PC-3 (cell line): Measurements from ENCODE around the gene DPEP2NB. TPM values are rescaled to one million over a fixed set of nuclear protein-coding genes. Genes with fewer than 3 reads are reported as not detected.

Experiments
- ATAC-seq: fragments of 200-7000 bp; cut with Tn5 transposase; 2 replicates; pipeline ENCODE4 v1.9.1; 2020; ENCODE audit warnings: mild to moderate bottlenecking, moderate library complexity
- BruUV-seq: library from RNA; stranded (reverse); fragments of 400-500 nt; replicated peaks from 2 replicates; lab custom pipeline; 2021; lab: Mats Ljungman, UMichigan
- CTCF ChIA-PET: fragments of 300-600 bp; sonication (Branson Sonifier 250); formaldehyde crosslinking; loops from one replicate; lab custom pipeline; 2022; ENCODE audit warnings: antibody characterized with exemption; lab: Charles Lee
- POLR2A ChIA-PET: fragments of 300-600 bp; sonication (Branson Sonifier 250); formaldehyde crosslinking; loops from one replicate; lab custom pipeline; 2022; ENCODE audit warnings: antibody characterized with exemption; ENCODE audit not compliant: unreplicated experiment; lab: Charles Lee
- DNase-seq: peaks from one replicate; pipeline ENCODE4 v3.0.0-alpha.2; 2015
- H2AFZ ChIP-seq: fragments of 300-600 bp; sonication (generic); 2 replicates; pipeline ENCODE4 v1.6.0; 2016; ENCODE audit warnings: antibody characterized with exemption, low read length
- H3F3A ChIP-seq: fragments of 300-600 bp; sonication (generic); one replicate; pipeline ENCODE4 v1.6.0; 2017; ENCODE audit warnings: antibody characterized with exemption, low read length, control low read depth, mild to moderate bottlenecking; ENCODE audit not compliant: unreplicated experiment
- H3K27ac ChIP-seq: fragments of 300-600 bp; sonication (generic); 2 replicates; pipeline ENCODE4 v1.5.1; 2016; ENCODE audit warnings: mild to moderate bottlenecking, low read length
- H3K27me3 ChIP-seq: fragments of 300-600 bp; sonication (generic); 2 replicates; pipeline ENCODE4 v1.6.1; 2016; ENCODE audit warnings: low read length, mixed read lengths
- H3K36me3 ChIP-seq: fragments of 300-600 bp; sonication (generic); 2 replicates; pipeline ENCODE4 v1.6.1; 2016; ENCODE audit warnings: low read depth, mixed run types, low read length, mixed read lengths
- H3K4me1 ChIP-seq: fragments of 300-600 bp; sonication (generic); 2 replicates; pipeline ENCODE4 v1.5.1; 2016; ENCODE audit warnings: low read length; ENCODE audit not compliant: insufficient read depth
- H3K4me2 ChIP-seq: fragments of 300-600 bp; sonication (generic); 2 replicates; pipeline ENCODE4 v1.6.0; 2016; ENCODE audit warnings: low read length
- H3K4me3 ChIP-seq: fragments of 300-600 bp; sonication (generic); 2 replicates; pipeline ENCODE4 v1.5.1; 2016; ENCODE audit warnings: mild to moderate bottlenecking, low read length, mixed read lengths
- H3K79me2 ChIP-seq: fragments of 300-600 bp; sonication (generic); 2 replicates; pipeline ENCODE4 v1.6.1; 2017; ENCODE audit warnings: low read length, mixed read lengths
- H3K9ac ChIP-seq: fragments of 300-600 bp; sonication (generic); 2 replicates; pipeline ENCODE4 v1.6.0; 2016; ENCODE audit warnings: mild to moderate bottlenecking, low read length
- H3K9me2 ChIP-seq: fragments of 300-600 bp; sonication (generic); replicated peaks from 2 replicates; pipeline ENCODE4 v1.6.1; 2016; ENCODE audit warnings: mixed run types, low read length, mixed read lengths
- H3K9me3 ChIP-seq: fragments of 300-600 bp; sonication (generic); 2 replicates; pipeline ENCODE4 v1.6.1; 2016; ENCODE audit warnings: low read length, mixed read lengths
- H4K20me1 ChIP-seq: fragments of 300-600 bp; sonication (generic); 2 replicates; pipeline ENCODE4 v1.6.1; 2016; ENCODE audit warnings: low read length, mixed read lengths
- CTCF ChIP-seq: fragments of 300-600 bp; sonication (generic); conservative IDR thresholded peaks from 2 replicates; pipeline ENCODE4 v1.5.1; 2017; ENCODE audit warnings: antibody characterized with exemption, low read depth, mild to moderate bottlenecking, low read length
- EZH2 ChIP-seq: fragments of 300-600 bp; sonication (generic); IDR thresholded peaks from one replicate; pipeline ENCODE4 v1.6.1; 2017; ENCODE audit warnings: antibody characterized with exemption, mild to moderate bottlenecking, low read length; ENCODE audit not compliant: unreplicated experiment
- EZH2phosphoT487 ChIP-seq: fragments of 300-600 bp; sonication (generic); IDR thresholded peaks from 2 replicates; pipeline ENCODE4 v1.6.1; 2018; ENCODE audit warnings: mild to moderate bottlenecking, antibody characterized with exemption, low read length, borderline replicate concordance
- intact Hi-C: fragments of 100-400 bp; cut with micrococcal nuclease; formaldehyde crosslinking; loops from 2 replicates; pipeline ENCODE4 v1.9.0; 2023
- total RNA-seq: library from RNA; depleted of rRNA; stranded (reverse); fragments of >200 nt; gene quantifications from 2 replicates; pipeline ENCODE4 v1.2.3, GENCODE V29; 2014

Gene DPEP2NB
- total RNA-seq, 1 experiment from 2014 or later, result not detected

GRCh38 chr16:67979955-67980678 is 35.6 kb downstream of the DPEP2NB start, which contains the start of gene DPEP3:
DPEP3 (minus strand) TSS chr16:67980499; CDS start chr16:67980380, 119 bp downstream.
- Histone ChIP-seq H3K4me2 (no peak within 1 kb of the TSS), H3K27ac (no peak within 1 kb of the TSS), H4K20me1 (no peaks in the 10 kb centered on the region), H3K9ac (no peak within 1 kb of the TSS), H3K36me3 (no peaks in the 10 kb centered on the region), H3F3A (no peaks in the 10 kb centered on the region), H3K9me2 (no peaks in the 10 kb centered on the region), H3K27me3 (no peaks in the 10 kb centered on the region), H3K4me3 (no peak within 1 kb of the TSS), H3K4me1 (no peaks in the 10 kb centered on the region), H3K9me3 (no peaks in the 10 kb centered on the region), H3K79me2 (no peaks in the 10 kb centered on the region), H2AFZ (no peak within 1 kb of the TSS)
- no TSS peak for BruUV-seq
- DNase-seq, result no peak
- ChIA-PET POLR2A (no interaction called here), CTCF (no interaction called here)
- ATAC-seq, result no peak
- TF ChIP-seq CTCF (no peak), EZH2phosphoT487 (no peak), EZH2 (no peak)
- intact Hi-C loops, result no loop called here

GRCh38 chr16:67977469-67978227 is 38.1 kb downstream of the DPEP2NB start:
- Histone ChIP-seq H3K27ac (no peak overlapping the region), H3K4me1 (no peaks in the 10 kb centered on the region), H3K9me3 (no peaks in the 10 kb centered on the region), H3K9ac (no peak overlapping the region), H3K36me3 (no peaks in the 10 kb centered on the region), H2AFZ (no peak overlapping the region), H3F3A (no peaks in the 10 kb centered on the region), H3K9me2 (no peaks in the 10 kb centered on the region), H3K4me3 (no peak overlapping the region), H3K27me3 (no peaks in the 10 kb centered on the region), H4K20me1 (no peaks in the 10 kb centered on the region), H3K4me2 (no peak overlapping the region), H3K79me2 (no peaks in the 10 kb centered on the region)
- no peak for ATAC-seq
- TF ChIP-seq EZH2phosphoT487 (no peak), EZH2 (no peak), CTCF (no peak)
- POLR2A ChIA-PET, result no interaction called here
- CTCF ChIA-PET, result no interaction called here
- no peak for DNase-seq
- no TSS peak for BruUV-seq
- intact Hi-C loops, result no loop called here

- no peak for ATAC-seq
- intact Hi-C loops, result no loop called here
- POLR2A ChIA-PET, result no interaction called here
Measured at GRCh38 chr16:67977005-67977404, 38.7 kb downstream of the DPEP2NB start.

More at GRCh38 chr16:67977005-67977404, 38.7 kb downstream of the DPEP2NB start:
- Histone ChIP-seq H3K9me2 (no peaks in the 10 kb centered on the region), H3K9ac (no peak overlapping the region), H3K4me1 (no peaks in the 10 kb centered on the region), H3K9me3 (no peaks in the 10 kb centered on the region), H4K20me1 (no peaks in the 10 kb centered on the region), H3F3A (no peaks in the 10 kb centered on the region), H3K27me3 (no peaks in the 10 kb centered on the region), H2AFZ (no peak overlapping the region), H3K27ac (no peak overlapping the region), H3K79me2 (no peaks in the 10 kb centered on the region), H3K4me3 (no peak overlapping the region), H3K36me3 (no peaks in the 10 kb centered on the region), H3K4me2 (no peak overlapping the region)
- no peak for DNase-seq
- CTCF ChIA-PET, result no interaction called here
- TF ChIP-seq CTCF (no peak), EZH2phosphoT487 (no peak), EZH2 (no peak)
- no TSS peak for BruUV-seq
